Endothelial cell (in vitro differentiated cells): ENCODE results near the gene CAMK2N2. TPM values are rescaled to one million over a fixed set of nuclear protein-coding genes. Genes with fewer than 3 reads are reported as not detected.

Source experiments
- DNase-seq: peaks from one replicate; pipeline ENCODE4 v3.0.0; 2021; ENCODE audit warnings: low spot score
- H3K27ac Mint-ChIP-seq: one replicate; pipeline ENCODE4 v1.8.0; 2021; ENCODE audit warnings: mixed read lengths, inconsistent platforms; ENCODE audit not compliant: unreplicated experiment
- H3K27me3 Mint-ChIP-seq: one replicate; pipeline ENCODE4 v1.8.0; 2021; ENCODE audit warnings: mild to moderate bottlenecking, moderate library complexity, mixed read lengths, inconsistent platforms; ENCODE audit not compliant: unreplicated experiment
- H3K36me3 Mint-ChIP-seq: one replicate; pipeline ENCODE4 v1.8.0; 2021; ENCODE audit warnings: mild to moderate bottlenecking, low read depth, mixed read lengths, inconsistent platforms; ENCODE audit not compliant: unreplicated experiment
- H3K4me1 Mint-ChIP-seq: one replicate; pipeline ENCODE4 v1.8.0; 2021; ENCODE audit warnings: mild to moderate bottlenecking, mixed read lengths, inconsistent platforms; ENCODE audit not compliant: unreplicated experiment
- H3K4me3 Mint-ChIP-seq: one replicate; pipeline ENCODE4 v1.8.0; 2021; ENCODE audit warnings: mild to moderate bottlenecking, mixed read lengths, inconsistent platforms; ENCODE audit not compliant: unreplicated experiment
- H3K9me3 Mint-ChIP-seq: one replicate; pipeline ENCODE4 v1.8.0; 2021; ENCODE audit warnings: mixed read lengths, inconsistent platforms; ENCODE audit not compliant: unreplicated experiment
- CTCF ChIP-seq: fragments of 200-600 bp; sonication (generic); IDR thresholded peaks from one replicate; pipeline ENCODE4 v1.5.0; 2021; ENCODE audit warnings: antibody characterized with exemption; ENCODE audit not compliant: unreplicated experiment
- total RNA-seq: library from RNA; stranded (reverse); fragmentation: NEBNext Ultra II Directional; extraction: Animal tissue kit (Norgen Biotek cat#: 25700); gene quantifications from one replicate; pipeline ENCODE4 v1.2.1, GENCODE V29; 2021; ENCODE audit not compliant: unreplicated experiment

CAMK2N2 gene
- total RNA-seq, 1 donor from 2014 or later, result not detected

GRCh38 chr3:184248454-184249411 is 12.6 kb downstream of the CAMK2N2 start, which contains the start of gene ALG3:
Gene ALG3 (minus strand): TSS chr3:184248962. CDS start chr3:184248940, 22 bp downstream.
- Mint-ChIP-seq H3K27me3 (peaks cover 13% of the 10 kb centered on the region), H3K9me3 (no peaks in the 10 kb centered on the region), H3K27ac (peak within 1 kb of the TSS; percentile 96), H3K4me1 (peaks cover 5% of the 10 kb centered on the region), H3K36me3 (peaks cover 16% of the 10 kb centered on the region), H3K4me3 (peak within 1 kb of the TSS; percentile 96)
- DNase-seq, result peak; percentile 91
- no peak for TF ChIP-seq CTCF

- no peak for TF ChIP-seq CTCF
- DNase-seq, result no peak
- Mint-ChIP-seq H3K4me3 (no peak overlapping the region), H3K36me3 (peaks cover 31% of the 10 kb centered on the region), H3K27ac (no peak overlapping the region), H3K9me3 (no peaks in the 10 kb centered on the region), H3K4me1 (peaks cover 5% of the 10 kb centered on the region), H3K27me3 (peaks cover 11% of the 10 kb centered on the region)
Measured at GRCh38 chr3:184242297-184242685, 19.1 kb downstream of the CAMK2N2 start.

DNA sequence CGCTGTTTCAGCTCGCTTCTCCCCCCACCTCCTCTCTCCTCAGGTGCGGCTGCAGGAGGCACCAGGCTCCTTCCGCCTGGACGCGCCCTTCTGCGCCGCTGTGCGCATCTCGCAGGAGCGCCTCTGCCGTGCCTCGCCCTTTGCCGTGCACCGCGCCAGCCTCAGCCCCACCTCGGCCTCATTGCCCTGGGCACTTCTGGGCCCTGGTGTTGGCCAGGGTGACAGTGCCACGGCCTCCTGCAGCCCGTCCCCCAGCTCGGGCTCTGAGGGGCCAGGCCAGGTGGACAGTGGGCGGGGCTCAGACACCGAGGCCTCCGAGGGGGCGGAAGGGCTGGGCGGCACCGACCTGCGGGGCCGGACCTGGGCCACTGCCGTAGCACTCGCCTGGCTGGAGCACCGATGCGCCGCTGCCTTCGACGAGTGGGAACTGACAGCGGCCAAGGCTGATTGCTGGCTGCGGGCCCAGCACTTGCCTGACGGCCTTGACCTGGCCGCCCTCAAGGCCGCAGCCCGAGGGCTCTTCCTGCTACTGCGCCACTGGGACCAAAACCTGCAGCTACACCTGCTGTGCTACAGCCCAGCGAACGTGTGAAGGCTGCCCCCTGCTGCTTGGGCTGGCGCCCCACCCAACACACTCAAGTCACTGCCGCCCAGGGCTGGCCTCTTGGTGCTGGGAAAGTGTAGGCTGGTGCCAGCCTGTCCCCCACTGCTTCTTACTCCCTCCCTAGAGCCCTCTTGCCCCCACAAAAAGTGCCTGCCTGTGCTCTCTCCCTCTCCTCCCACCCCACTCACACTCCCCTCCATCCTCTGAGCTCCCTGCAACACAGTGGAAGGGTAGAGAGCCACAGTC is 19.7 kb downstream of the CAMK2N2 start:
- Mint-ChIP-seq H3K27me3 (peaks cover 11% of the 10 kb centered on the region), H3K4me1 (peaks cover 5% of the 10 kb centered on the region), H3K9me3 (no peaks in the 10 kb centered on the region), H3K27ac (no peak overlapping the region), H3K4me3 (no peak overlapping the region), H3K36me3 (peaks cover 31% of the 10 kb centered on the region)
- TF ChIP-seq CTCF, result no peak
- peak; percentile 67 for DNase-seq

- peaks cover 11% of the 10 kb centered on the region for H3K27me3 Mint-ChIP-seq
- H3K36me3 Mint-ChIP-seq, result peaks cover 30% of the 10 kb centered on the region
- peaks cover 5% of the 10 kb centered on the region for H3K4me1 Mint-ChIP-seq
- no peak for TF ChIP-seq CTCF
- no peak for DNase-seq
- no peak overlapping the region for H3K4me3 Mint-ChIP-seq
- H3K9me3 Mint-ChIP-seq, result no peaks in the 10 kb centered on the region
- H3K27ac Mint-ChIP-seq, result no peak overlapping the region
Measured at GRCh38 chr3:184241141-184241446, 20.3 kb downstream of the CAMK2N2 start.
